ENCODE measurements around the gene IFI27. TPM values are rescaled to one million over a fixed set of nuclear protein-coding genes. Genes with fewer than 3 reads are reported as not detected.

Gene IFI27
- total and polyA plus RNA-seq, 2 of the 8 experiments (the other 6 are each of a cell fraction or from before 2014, with no cell fraction given): 0.76 to 2.2 TPM

GRCh38 chr14:94062344-94062940 is 48.1 kb upstream of the IFI27 start (continued):
- no peak for TF ChIP-seq CTCF (IDR thresholded peaks at IDR 0.05; ENCODE audit: control extremely low read depth in 1 of 3, insufficient read depth in 1 of 3, low read depth in 1 of 3, low read length in 3 of 3)
